Omental fat pad (tissue), 4 donors: Measurements from ENCODE around the gene REXO5. TPM values are rescaled to one million over a fixed set of nuclear protein-coding genes. Genes with fewer than 3 reads are reported as not detected.

Experiments used
- ATAC-seq: fragments of 150-250 bp; one replicate; pipeline ENCODE4 v1.9.1; 2016; ENCODE audit warnings: mild to moderate bottlenecking, moderate library complexity; ENCODE audit not compliant: low FRiP score
- DNase-seq: peaks from one replicate; pipeline ENCODE4 v3.0.0-alpha.2; 2019; ENCODE audit warnings: low spot score
- total RNA-seq, 4 donors: library from RNA; depleted of rRNA; stranded (reverse); fragments of >200 nt; gene quantifications; one replicate each; pipeline ENCODE4 v1.1.0, GENCODE V29; 2016
- TF ChIP-seq, protein P1 (sequence below), 3 donors: fragments of 450-650 bp; IDR thresholded peaks; one replicate each; pipeline ENCODE4 v1.5.1; 2016 to 2017; ENCODE audit warnings: antibody characterized with exemption in 3 of 3, mild to moderate bottlenecking in 3 of 3, moderate library complexity in 2 of 3

The REXO5 gene
- total RNA-seq, 4 donors from 2014 or later = 1.7 to 4.6 (median 3.0) TPM

GRCh38 chr16:20871941-20872815 lies 65.9 kb downstream of the REXO5 start:
- ATAC-seq (no peak), DNase-seq (no peak)
- TF ChIP-seq, protein P1, sequence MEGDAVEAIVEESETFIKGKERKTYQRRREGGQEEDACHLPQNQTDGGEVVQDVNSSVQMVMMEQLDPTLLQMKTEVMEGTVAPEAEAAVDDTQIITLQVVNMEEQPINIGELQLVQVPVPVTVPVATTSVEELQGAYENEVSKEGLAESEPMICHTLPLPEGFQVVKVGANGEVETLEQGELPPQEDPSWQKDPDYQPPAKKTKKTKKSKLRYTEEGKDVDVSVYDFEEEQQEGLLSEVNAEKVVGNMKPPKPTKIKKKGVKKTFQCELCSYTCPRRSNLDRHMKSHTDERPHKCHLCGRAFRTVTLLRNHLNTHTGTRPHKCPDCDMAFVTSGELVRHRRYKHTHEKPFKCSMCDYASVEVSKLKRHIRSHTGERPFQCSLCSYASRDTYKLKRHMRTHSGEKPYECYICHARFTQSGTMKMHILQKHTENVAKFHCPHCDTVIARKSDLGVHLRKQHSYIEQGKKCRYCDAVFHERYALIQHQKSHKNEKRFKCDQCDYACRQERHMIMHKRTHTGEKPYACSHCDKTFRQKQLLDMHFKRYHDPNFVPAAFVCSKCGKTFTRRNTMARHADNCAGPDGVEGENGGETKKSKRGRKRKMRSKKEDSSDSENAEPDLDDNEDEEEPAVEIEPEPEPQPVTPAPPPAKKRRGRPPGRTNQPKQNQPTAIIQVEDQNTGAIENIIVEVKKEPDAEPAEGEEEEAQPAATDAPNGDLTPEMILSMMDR (IDR thresholded peaks at IDR 0.05) = no peak

DNA sequence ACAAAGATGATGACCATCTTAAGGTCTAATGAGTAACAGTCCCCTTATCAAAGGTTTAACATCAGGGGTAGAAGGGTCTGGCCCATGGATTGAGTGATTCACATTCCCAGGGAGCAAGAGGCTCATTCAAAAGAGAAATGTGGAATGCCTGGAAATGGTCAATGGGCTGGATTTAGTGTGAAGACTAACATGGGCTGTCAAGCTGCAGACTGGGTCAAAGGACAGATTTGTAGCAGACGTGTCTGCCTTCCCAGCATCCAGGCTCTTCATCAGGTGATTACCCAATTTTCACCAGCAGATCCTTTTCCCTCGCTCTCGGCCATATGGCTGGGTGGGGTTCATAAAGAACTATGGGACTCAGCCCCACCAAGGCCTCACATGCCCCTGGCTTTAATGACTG lies 67.0 kb downstream of the REXO5 start:
- TF ChIP-seq, protein P1 (IDR thresholded peaks at IDR 0.05) = no peak
- ATAC-seq (no peak), DNase-seq (no peak)

DNA sequence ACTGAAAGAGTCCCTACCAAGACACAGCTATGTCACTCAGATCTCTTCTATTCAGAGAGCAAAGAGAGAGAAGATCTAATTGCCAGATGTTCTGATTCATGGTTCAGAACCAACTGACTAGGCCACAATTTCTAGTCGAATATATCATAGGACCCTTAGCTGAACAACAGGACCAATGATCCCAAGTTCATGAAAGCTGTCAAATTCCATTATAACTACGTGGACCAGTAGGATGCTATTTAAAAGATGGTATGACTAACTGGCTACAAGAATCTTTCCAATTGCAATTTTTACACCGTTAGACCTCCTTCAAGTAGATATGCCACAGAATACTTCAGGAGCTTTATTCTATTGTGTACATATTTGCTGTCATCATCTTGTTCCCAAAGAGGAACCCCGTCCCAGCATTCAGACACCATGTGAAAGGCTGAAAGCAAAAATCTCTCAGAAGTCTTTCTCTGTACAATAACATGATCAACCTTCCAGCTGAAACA lies 67.8 kb downstream of the REXO5 start:
- TF ChIP-seq, protein P1 (IDR thresholded peaks at IDR 0.05) = no peak
- ATAC-seq (no peak), DNase-seq (no peak)

DNA sequence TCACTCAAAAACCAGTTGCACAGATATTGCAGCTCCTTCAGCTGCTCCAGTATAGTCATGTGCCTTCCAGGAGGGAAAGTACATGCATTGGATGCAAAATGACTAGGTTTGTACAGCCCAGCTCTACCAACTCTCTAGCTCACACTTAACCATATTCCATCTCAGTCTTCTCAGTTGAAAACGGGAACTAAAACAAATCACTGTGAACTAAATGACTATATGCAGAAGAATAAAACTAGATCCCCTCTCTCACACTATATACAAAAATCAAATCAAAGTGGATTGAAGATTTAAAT lies 69.0 kb downstream of the REXO5 start:
- TF ChIP-seq, protein P1 (IDR thresholded peaks at IDR 0.05) = no peak
- ATAC-seq = no peak
- DNase-seq = no peak

GRCh38 chr16:20878682-20879147 lies 72.4 kb downstream of the REXO5 start:
- no peak for ATAC-seq
- TF ChIP-seq, protein P1 (IDR thresholded peaks at IDR 0.05) = no peak
- no peak for DNase-seq

- no peak for DNase-seq
- peak; percentile 63 for ATAC-seq
- TF ChIP-seq, protein P1 (IDR thresholded peaks at IDR 0.05) = no peak
These were observed 73.1 kb downstream of the REXO5 start for GRCh38 chr16:20879175-20880040.
